ENCODE results near the gene FBXL17. TPM values are rescaled to one million over a fixed set of nuclear protein-coding genes. Genes with fewer than 3 reads are reported as not detected.

The FBXL17 gene
- total RNA-seq, 4 donors from 2014 or later = 11.5 to 28.6 (median 19.9) TPM

GRCh38 chr5:108064302-108064701 lies 317.6 kb downstream of the FBXL17 start:
- peaks cover 0 to 3% of the 10 kb centered on the region in 2 donors for H3K36me3 ChIP-seq
- TF ChIP-seq CTCF (IDR thresholded peaks at IDR 0.05) (no peak), POLR2A (IDR thresholded peaks at IDR 0.05) (no peak)
- no peak overlapping the region for H3K4me3 ChIP-seq
- no peaks in the 10 kb centered on the region for H3K4me1 ChIP-seq
- no peak for DNase-seq
- no peaks in the 10 kb centered on the region for H3K27me3 ChIP-seq
- intact Hi-C loops (cut with DNase I; ENCODE audit: low total_unique reads) = no loop called here
- H3K27ac ChIP-seq = no peak overlapping the region
- H3K9me3 ChIP-seq = no peaks in the 10 kb centered on the region

- intact Hi-C loops (cut with DNase I; ENCODE audit: low total_unique reads) = no loop called here
- no peaks in the 10 kb centered on the region for H3K4me1 ChIP-seq
- no peak for DNase-seq
- no peak overlapping the region for H3K27ac ChIP-seq
- H3K4me3 ChIP-seq = no peak overlapping the region
- TF ChIP-seq CTCF (IDR thresholded peaks at IDR 0.05) (no peak), POLR2A (IDR thresholded peaks at IDR 0.05) (no peak)
- no peaks in the 10 kb centered on the region for H3K9me3 ChIP-seq
- peaks cover 0 to 3% of the 10 kb centered on the region in 2 donors for H3K36me3 ChIP-seq
- H3K27me3 ChIP-seq = no peaks in the 10 kb centered on the region
Observed at GRCh38 chr5:108061941-108062340, 320.0 kb downstream of the FBXL17 start.

DNA sequence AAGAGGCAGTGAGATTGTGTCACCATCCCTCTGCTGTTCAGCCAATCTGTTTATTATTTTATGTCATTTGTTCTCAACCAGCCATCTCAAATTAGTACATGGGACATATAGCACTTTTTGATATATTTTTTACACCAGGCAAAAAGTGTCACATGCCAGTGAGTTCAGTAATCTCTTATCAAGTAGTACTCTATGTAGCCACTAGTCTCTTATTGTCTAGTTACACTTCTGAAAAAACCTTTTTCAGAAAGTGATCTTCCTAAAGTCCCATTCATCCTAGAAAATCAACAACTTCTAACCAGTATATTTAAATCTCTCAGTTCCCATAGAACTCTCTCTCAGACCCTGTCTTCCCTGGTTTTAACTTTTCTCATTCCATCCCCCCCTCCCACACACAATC lies 321.6 kb downstream of the FBXL17 start:
- TF ChIP-seq POLR2A (IDR thresholded peaks at IDR 0.05) (no peak), CTCF (IDR thresholded peaks at IDR 0.05) (no peak)
- H3K4me3 ChIP-seq = no peak overlapping the region
- no peak overlapping the region for H3K27ac ChIP-seq
- H3K27me3 ChIP-seq = no peaks in the 10 kb centered on the region
- H3K9me3 ChIP-seq = no peaks in the 10 kb centered on the region
- no peaks in the 10 kb centered on the region for H3K4me1 ChIP-seq
- intact Hi-C loops (cut with DNase I; ENCODE audit: low total_unique reads) = no loop called here
- no peak for DNase-seq
- peaks cover 0 to 3% of the 10 kb centered on the region in 2 donors for H3K36me3 ChIP-seq

GRCh38 chr5:108059334-108059733 lies 322.6 kb downstream of the FBXL17 start:
- TF ChIP-seq CTCF (IDR thresholded peaks at IDR 0.05) (no peak), POLR2A (IDR thresholded peaks at IDR 0.05) (no peak)
- H3K4me3 ChIP-seq = no peak overlapping the region
- H3K27ac ChIP-seq = no peak overlapping the region
- intact Hi-C loops (cut with DNase I; ENCODE audit: low total_unique reads) = no loop called here
- H3K36me3 ChIP-seq = peaks cover 0 to 3% of the 10 kb centered on the region in 2 donors
- DNase-seq = no peak
- peaks cover 0 to under 1% of the 10 kb centered on the region in 2 donors for H3K9me3 ChIP-seq
- no peaks in the 10 kb centered on the region for H3K27me3 ChIP-seq
- H3K4me1 ChIP-seq = no peaks in the 10 kb centered on the region

DNA sequence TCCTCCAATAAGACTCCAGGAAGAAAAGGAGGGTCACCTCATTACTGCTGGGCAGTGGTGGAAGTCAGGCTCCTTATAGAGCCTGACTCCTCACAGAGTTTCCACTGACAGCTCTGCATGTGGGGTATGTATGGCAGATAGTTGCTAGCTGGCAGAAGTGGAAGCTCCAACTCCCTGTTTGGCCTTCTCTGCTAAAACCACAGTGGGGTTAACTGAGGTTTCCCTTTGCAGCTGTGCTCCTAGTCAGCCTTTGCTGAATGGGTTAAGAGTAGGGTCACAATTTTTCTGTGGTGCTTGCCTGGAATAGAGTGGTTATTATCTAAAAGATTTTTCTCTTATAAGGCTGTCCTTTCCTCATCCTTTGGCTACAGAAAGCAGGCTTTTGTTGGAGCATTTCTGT lies 327.5 kb downstream of the FBXL17 start:
- H3K4me3 ChIP-seq = no peak overlapping the region
- no peaks in the 10 kb centered on the region for H3K4me1 ChIP-seq
- H3K9me3 ChIP-seq = peaks cover 0 to 12% of the 10 kb centered on the region in 2 donors
- no peaks in the 10 kb centered on the region for H3K27me3 ChIP-seq
- DNase-seq = no peak
- intact Hi-C loops (cut with DNase I; ENCODE audit: low total_unique reads) = no loop called here
- TF ChIP-seq POLR2A (IDR thresholded peaks at IDR 0.05) (no peak), CTCF (IDR thresholded peaks at IDR 0.05) (no peak)
- no peak overlapping the region for H3K27ac ChIP-seq
- no peaks in the 10 kb centered on the region for H3K36me3 ChIP-seq
